Fibroblast of peridontal ligament (primary cell): ENCODE measurements around the gene UBE2E2.

ENCODE experiments used
- DNase-seq: peaks from one replicate; pipeline ENCODE4 v3.0.0-alpha.2; 2010; ENCODE audit errors: extremely low read depth

Gene UBE2E2

GRCh38 chr3:23480329-23480714 lies 277.2 kb downstream of the UBE2E2 start:
- DNase-seq, result no peak

- DNase-seq, result no peak
Observed at GRCh38 chr3:23481011-23481615, 278.0 kb downstream of the UBE2E2 start.

- no peak for DNase-seq
Observed at GRCh38 chr3:23481616-23482278, 278.6 kb downstream of the UBE2E2 start.

- no peak for DNase-seq
Observed at GRCh38 chr3:23484386-23484785, 281.3 kb downstream of the UBE2E2 start.

GRCh38 chr3:23485922-23486321 lies 282.8 kb downstream of the UBE2E2 start:
- no peak for DNase-seq

- DNase-seq, result no peak
Observed at GRCh38 chr3:23487015-23487414, 283.9 kb downstream of the UBE2E2 start.

- DNase-seq, result no peak
Observed at GRCh38 chr3:23488618-23489017, 285.5 kb downstream of the UBE2E2 start.

- no peak for DNase-seq
Observed at GRCh38 chr3:23489300-23490158, 286.4 kb downstream of the UBE2E2 start.

- peak; percentile 59 for DNase-seq
Observed at GRCh38 chr3:23490459-23490858, 287.3 kb downstream of the UBE2E2 start.

- no peak for DNase-seq
Observed at GRCh38 chr3:23492057-23492456, 288.9 kb downstream of the UBE2E2 start.

- DNase-seq, result no peak
Observed at GRCh38 chr3:23493889-23494288, 290.8 kb downstream of the UBE2E2 start.

- DNase-seq, result no peak
Observed at GRCh38 chr3:23494967-23495366, 291.8 kb downstream of the UBE2E2 start.

GRCh38 chr3:23495507-23495906 lies 292.4 kb downstream of the UBE2E2 start:
- peak; percentile 34 for DNase-seq

GRCh38 chr3:23496165-23496564 lies 293.0 kb downstream of the UBE2E2 start:
- DNase-seq, result no peak

GRCh38 chr3:23497156-23497555 lies 294.0 kb downstream of the UBE2E2 start:
- DNase-seq, result no peak

- no peak for DNase-seq
Observed at GRCh38 chr3:23501201-23501802, 298.2 kb downstream of the UBE2E2 start.

- DNase-seq, result no peak
Observed at GRCh38 chr3:23508464-23508863, 305.3 kb downstream of the UBE2E2 start.

GRCh38 chr3:23518441-23518840 lies 315.3 kb downstream of the UBE2E2 start:
- DNase-seq, result no peak

GRCh38 chr3:23519314-23520208 lies 316.4 kb downstream of the UBE2E2 start:
- DNase-seq, result no peak

GRCh38 chr3:23527326-23527725 lies 324.2 kb downstream of the UBE2E2 start:
- no peak for DNase-seq

GRCh38 chr3:23533596-23533995 lies 330.5 kb downstream of the UBE2E2 start:
- DNase-seq, result no peak
